H9 (cell line): ENCODE measurements around the gene NPC1L1. TPM values are rescaled to one million over a fixed set of nuclear protein-coding genes. Genes with fewer than 3 reads are reported as not detected.

ENCODE experiments used
- DNase-seq: peaks from one replicate; pipeline ENCODE4 v3.0.0-alpha.2; 2017
- H2AFZ ChIP-seq: one replicate; pipeline ENCODE4 v1.6.1; 2013; ENCODE audit warnings: mild to moderate bottlenecking, low read length, control low read depth, moderate library complexity
- H2AK5ac ChIP-seq: 2 replicates; pipeline ENCODE4 v1.6.1; 2013; ENCODE audit warnings: low read length, control low read depth, mixed read lengths; ENCODE audit not compliant: insufficient read length
- H2BK120ac ChIP-seq: one replicate; pipeline ENCODE4 v1.6.1; 2013; ENCODE audit warnings: low read depth, mild to moderate bottlenecking, low read length, control low read depth, inconsistent platforms; ENCODE audit not compliant: poor library complexity, severe bottlenecking
- H2BK12ac ChIP-seq: 2 replicates; pipeline ENCODE4 v1.6.1; 2013; ENCODE audit warnings: low read length, control low read depth, mixed read lengths, low read depth; ENCODE audit not compliant: insufficient read length
- H2BK15ac ChIP-seq: 2 replicates; pipeline ENCODE4 v1.6.1; 2013; ENCODE audit warnings: low read depth, low read length, control low read depth
- H2BK20ac ChIP-seq: one replicate; pipeline ENCODE4 v1.6.1; 2013; ENCODE audit warnings: low read depth, mild to moderate bottlenecking, low read length, control low read depth, inconsistent platforms; ENCODE audit not compliant: poor library complexity, severe bottlenecking
- H2BK5ac ChIP-seq: 2 replicates; pipeline ENCODE4 v1.6.1; 2013; ENCODE audit warnings: low read length, control low read depth, mixed read lengths; ENCODE audit not compliant: insufficient read length
- H3K14ac ChIP-seq: 2 replicates; pipeline ENCODE4 v1.6.1; 2013; ENCODE audit warnings: low read length, control low read depth; ENCODE audit not compliant: insufficient read depth
- H3K18ac ChIP-seq: 2 replicates; pipeline ENCODE4 v1.6.1; 2013; ENCODE audit warnings: low read depth, mild to moderate bottlenecking, mixed read lengths, low read length, control low read depth; ENCODE audit not compliant: insufficient read length
- H3K23ac ChIP-seq: 2 replicates; pipeline ENCODE4 v1.6.1; 2013; ENCODE audit warnings: low read length, control low read depth, mixed read lengths, low read depth; ENCODE audit not compliant: insufficient read length
- H3K23me2 ChIP-seq: 2 replicates; pipeline ENCODE4 v1.6.1; 2013; ENCODE audit warnings: low read depth, mild to moderate bottlenecking, mixed read lengths, low read length, control low read depth; ENCODE audit not compliant: insufficient read length, poor library complexity, severe bottlenecking
- H3K27ac ChIP-seq: 2 replicates; pipeline ENCODE4 v1.5.1; 2013; ENCODE audit warnings: low read length, control low read depth, mixed read lengths, low read depth; ENCODE audit not compliant: insufficient read length
- H3K27me3 ChIP-seq: 2 replicates; pipeline ENCODE4 v1.6.1; 2013; ENCODE audit warnings: low read length, control low read depth, inconsistent platforms; ENCODE audit not compliant: insufficient read depth
- H3K4ac ChIP-seq: 2 replicates; pipeline ENCODE4 v1.6.1; 2013; ENCODE audit warnings: low read depth, mild to moderate bottlenecking, control low read depth, inconsistent platforms, low read length, moderate library complexity
- H3K4me1 ChIP-seq: 2 replicates; pipeline ENCODE4 v1.6.1; 2013; ENCODE audit warnings: low read length, control low read depth, inconsistent platforms; ENCODE audit not compliant: insufficient read depth
- H3K4me2 ChIP-seq: 2 replicates; pipeline ENCODE4 v1.6.1; 2013; ENCODE audit warnings: low read length, control low read depth, mixed read lengths; ENCODE audit not compliant: insufficient read length, insufficient read depth
- H3K56ac ChIP-seq: 2 replicates; pipeline ENCODE4 v1.6.1; 2013; ENCODE audit warnings: low read depth, mild to moderate bottlenecking, mixed read lengths, low read length, control low read depth; ENCODE audit not compliant: insufficient read length
- H3K79me1 ChIP-seq: 2 replicates; pipeline ENCODE4 v1.6.1; 2013; ENCODE audit warnings: low read depth, mild to moderate bottlenecking, moderate library complexity, low read length, control low read depth, inconsistent platforms; ENCODE audit not compliant: insufficient read depth, poor library complexity, severe bottlenecking
- H3K79me2 ChIP-seq: 2 replicates; pipeline ENCODE4 v1.6.1; 2013; ENCODE audit warnings: low read length, control low read depth, inconsistent platforms; ENCODE audit not compliant: insufficient read depth
- H3K9ac ChIP-seq: 2 replicates; pipeline ENCODE4 v1.6.1; 2013; ENCODE audit warnings: low read length, control low read depth, mixed read lengths; ENCODE audit not compliant: insufficient read length; ENCODE audit errors: extremely low read depth
- H3K9me3 ChIP-seq: one replicate; pipeline ENCODE4 v1.6.1; 2013; ENCODE audit warnings: low read depth, low read length, inconsistent platforms; ENCODE audit not compliant: control insufficient read depth
- H3T11ph ChIP-seq: one replicate; pipeline ENCODE4 v1.6.1; 2013; ENCODE audit warnings: mild to moderate bottlenecking, low read length, control low read depth, inconsistent platforms
- H4K20me1 ChIP-seq: one replicate; pipeline ENCODE4 v1.6.1; 2013; ENCODE audit not compliant: control insufficient read depth, insufficient read length, insufficient read depth
- H4K5ac ChIP-seq: 2 replicates; pipeline ENCODE4 v1.6.1; 2013; ENCODE audit warnings: low read depth, mild to moderate bottlenecking, mixed read lengths, low read length, control low read depth; ENCODE audit not compliant: insufficient read length
- H4K8ac ChIP-seq: replicated peaks from 2 replicates; pipeline ENCODE4 v1.6.1; 2013; ENCODE audit warnings: low read length, control low read depth, mixed read lengths, low read depth; ENCODE audit not compliant: insufficient read length
- H4K91ac ChIP-seq: 2 replicates; pipeline ENCODE4 v1.6.1; 2013; ENCODE audit warnings: low read depth, mild to moderate bottlenecking, moderate library complexity, mixed read lengths, low read length, control low read depth; ENCODE audit not compliant: insufficient read length
- H3K27ac Mint-ChIP-seq, 3 experiments: 2 replicates in 2 of 3; 3 replicates in 1 of 3; pipeline ENCODE4 v1.8.0; 2020 to 2021; ENCODE audit warnings: mixed read lengths in 3 of 3, mild to moderate bottlenecking in 1 of 3, moderate library complexity in 1 of 3
- H3K27me3 Mint-ChIP-seq: 2 replicates; pipeline ENCODE4 v1.8.0; 2021; ENCODE audit warnings: low read depth, mild to moderate bottlenecking, moderate library complexity, mixed read lengths
- H3K36me3 Mint-ChIP-seq, 3 experiments: 2 replicates in 2 of 3; 3 replicates in 1 of 3; pipeline ENCODE4 v1.8.0; 2020 to 2021; ENCODE audit warnings: low read depth in 3 of 3, mixed read lengths in 3 of 3; ENCODE audit not compliant: insufficient read depth in 1 of 3
- H3K4me1 Mint-ChIP-seq, 2 experiments: 2 replicates each; pipeline ENCODE4 v1.8.0; 2020; ENCODE audit warnings: mixed read lengths in 2 of 2
- H3K4me3 Mint-ChIP-seq, 2 experiments: 2 replicates in 1 of 2; 3 replicates in 1 of 2; pipeline ENCODE4 v1.8.0; 2020 to 2021; ENCODE audit warnings: mild to moderate bottlenecking in 2 of 2, mixed read lengths in 2 of 2, moderate library complexity in 1 of 2
- H3K9me3 Mint-ChIP-seq, 2 experiments: 2 replicates in 1 of 2; 3 replicates in 1 of 2; pipeline ENCODE4 v1.8.0; 2020; ENCODE audit warnings: mild to moderate bottlenecking in 2 of 2, mixed read lengths in 2 of 2, moderate library complexity in 1 of 2
- CTCF ChIP-seq: fragments of 200-600 bp; sonication (generic); conservative IDR thresholded peaks from 3 replicates; pipeline ENCODE4 v1.8.0; 2021; ENCODE audit warnings: antibody characterized with exemption, mild to moderate bottlenecking
- WGBS: extraction: QIAGEN DNeasy Blood & Tissue Kit; methylation state at CpG from one replicate; pipeline ENCODE4 v1.1.7; 2013; ENCODE audit warnings: missing lambda C conversion rate, low lambda C conversion rate, mixed read lengths; ENCODE audit not compliant: insufficient read length; ENCODE audit errors: extremely low coverage; 5-methylcytosine and 5-hydroxymethylcytosine counted together
- total RNA-seq: library from RNA; stranded (reverse); gene quantifications from 2 replicates; pipeline ENCODE4 v1.2.1, GENCODE V29; 2021

The NPC1L1 gene
- total RNA-seq, 1 experiment from 2014 or later = 0.11 TPM

DNA sequence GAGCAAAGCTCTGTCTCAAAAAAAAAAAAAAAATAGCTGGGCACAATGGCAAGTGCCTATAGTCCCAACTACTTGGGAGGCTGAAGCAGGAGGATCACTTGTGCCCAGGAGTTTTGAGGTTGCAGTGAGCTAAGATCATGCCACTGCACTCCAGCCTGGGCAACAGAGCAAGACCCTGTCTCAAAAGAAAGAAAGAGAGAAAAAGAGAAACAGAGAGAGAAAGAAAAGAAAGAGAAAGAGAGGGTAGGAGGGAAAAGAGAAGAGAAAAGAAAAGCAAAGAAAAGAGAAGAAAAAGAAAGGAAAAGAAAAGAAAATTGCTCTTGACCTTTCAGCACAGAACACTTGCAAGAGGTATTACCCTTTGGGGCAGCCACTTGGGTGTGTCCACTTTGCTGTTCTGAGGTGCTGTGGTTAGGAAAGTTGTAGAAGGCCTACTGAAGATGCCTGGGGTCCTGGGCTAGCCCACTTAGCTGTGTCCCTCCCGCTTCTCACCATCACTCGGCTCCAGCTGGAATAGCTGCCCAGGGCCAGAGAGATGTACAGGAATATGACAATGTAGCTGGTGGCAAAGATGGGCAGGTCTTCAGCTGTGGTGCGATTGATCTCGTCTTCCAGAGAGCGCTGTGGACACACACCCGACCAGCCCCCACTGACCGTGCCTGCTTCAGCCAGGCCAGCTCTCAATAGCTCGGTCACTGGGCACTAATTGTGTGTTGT is 5.6 kb downstream of the NPC1L1 start:
- Histone ChIP-seq H3K9ac (no peak overlapping the region), H3K23ac (no peak overlapping the region), H2BK15ac (no peak overlapping the region), H2BK20ac (no peak overlapping the region), H3T11ph (no peak overlapping the region), H3K27ac (no peak overlapping the region), H4K91ac (no peak overlapping the region), H4K8ac (no peak overlapping the region), H3K18ac (no peak overlapping the region), H3K23me2 (no peaks in the 10 kb centered on the region), H3K4ac (no peak overlapping the region), H3K9me3 (no peaks in the 10 kb centered on the region), H2AK5ac (no peak overlapping the region), H2AFZ (no peak overlapping the region), H3K4me2 (no peak overlapping the region), H2BK5ac (no peak overlapping the region), H3K79me2 (no peaks in the 10 kb centered on the region), H4K5ac (no peak overlapping the region), H3K79me1 (no peaks in the 10 kb centered on the region), H4K20me1 (no peaks in the 10 kb centered on the region), H3K27me3 (no peaks in the 10 kb centered on the region), H3K14ac (no peak overlapping the region), H3K56ac (no peak overlapping the region), H2BK120ac (no peak overlapping the region), H3K4me1 (no peaks in the 10 kb centered on the region), H2BK12ac (no peak overlapping the region)
- H3K4me3 Mint-ChIP-seq = no peak overlapping the region
- no peak for TF ChIP-seq CTCF
- H3K36me3 Mint-ChIP-seq = no peaks in the 10 kb centered on the region; a peak in 1 of 7 replicates
- peaks cover 2% of the 10 kb centered on the region; the same call in 1 of the 2 replicates for H3K27me3 Mint-ChIP-seq
- no peak for DNase-seq
- H3K9me3 Mint-ChIP-seq = no peaks in the 10 kb centered on the region
- no CpG with 5 or more reads among the region's 8 CpGs for WGBS
- H3K27ac Mint-ChIP-seq = no peak overlapping the region; a peak in 1 of 7 replicates
- H3K4me1 Mint-ChIP-seq = peaks cover 0 to 4% of the 10 kb centered on the region in 2 experiments; a peak in 1 of 4 replicates
